Brain microvascular endothelial cell (primary cell): Measurements from ENCODE around the gene ERI3.

Experiments
- DNase-seq: peaks from one replicate; pipeline ENCODE4 v3.0.0-alpha.2; 2020
- H3K27ac ChIP-seq: fragments of 250-450 bp; sonication (Bioruptor Pico); 2 replicates; pipeline ENCODE4 v1.5.1; 2020; ENCODE audit warnings: mild to moderate bottlenecking, moderate library complexity
- H3K27me3 ChIP-seq: fragments of 250-450 bp; sonication (Bioruptor Pico); replicated peaks from 2 replicates; pipeline ENCODE4 v1.5.1; 2020; ENCODE audit warnings: mild to moderate bottlenecking
- H3K36me3 ChIP-seq: fragments of 250-450 bp; sonication (Bioruptor Pico); replicated peaks from 2 replicates; pipeline ENCODE4 v1.5.1; 2020; ENCODE audit warnings: mild to moderate bottlenecking
- H3K4me3 ChIP-seq: 2 replicates; pipeline ENCODE4 v1.5.1; 2011; ENCODE audit warnings: low read depth, mild to moderate bottlenecking, control low read depth, low read length, moderate library complexity
- CTCF ChIP-seq: IDR thresholded peaks from 2 replicates; pipeline ENCODE4 v1.5.1; 2011; ENCODE audit warnings: low read depth, mild to moderate bottlenecking, moderate library complexity, low read length, control low read depth, inconsistent platforms; ENCODE audit errors: missing control alignments
- in situ Hi-C: cut with HindIII; loops from 2 replicates; pipeline ENCODE4 v1.10.0; 2017; ENCODE audit warnings: low sequenced_read_pairs, low pct_ligation_motif_present

The ERI3 gene

GRCh38 chr1:44271646-44272045 is 83.4 kb downstream of the ERI3 start:
- DNase-seq = no peak
- in situ Hi-C loops = no loop called here
- H3K27ac ChIP-seq = no peak overlapping the region
- no peak for TF ChIP-seq CTCF
- no peak overlapping the region for H3K4me3 ChIP-seq
- H3K27me3 ChIP-seq = no peaks in the 10 kb centered on the region
- H3K36me3 ChIP-seq = no peaks in the 10 kb centered on the region

- Histone ChIP-seq H3K4me3 (no peak overlapping the region), H3K27me3 (no peaks in the 10 kb centered on the region), H3K27ac (no peak overlapping the region), H3K36me3 (no peaks in the 10 kb centered on the region)
- in situ Hi-C loops = no loop called here
- DNase-seq = no peak
- TF ChIP-seq CTCF = no peak
Observed at GRCh38 chr1:44270686-44271628, 84.1 kb downstream of the ERI3 start.

GRCh38 chr1:44268054-44268453 is 87.0 kb downstream of the ERI3 start:
- Histone ChIP-seq H3K27ac (no peak overlapping the region), H3K4me3 (no peak overlapping the region), H3K27me3 (no peaks in the 10 kb centered on the region), H3K36me3 (no peaks in the 10 kb centered on the region)
- TF ChIP-seq CTCF = no peak
- DNase-seq = no peak
- in situ Hi-C loops = no loop called here

- Histone ChIP-seq H3K27me3 (no peaks in the 10 kb centered on the region), H3K4me3 (no peak overlapping the region), H3K27ac (no peak overlapping the region), H3K36me3 (no peaks in the 10 kb centered on the region)
- TF ChIP-seq CTCF = no peak
- in situ Hi-C loops = no loop called here
- no peak for DNase-seq
Observed at GRCh38 chr1:44267438-44267837, 87.6 kb downstream of the ERI3 start.

- Histone ChIP-seq H3K27me3 (no peaks in the 10 kb centered on the region), H3K27ac (no peak overlapping the region), H3K4me3 (no peak overlapping the region), H3K36me3 (no peaks in the 10 kb centered on the region)
- in situ Hi-C loops = no loop called here
- DNase-seq = no peak
- TF ChIP-seq CTCF = no peak
Observed at GRCh38 chr1:44266400-44267344, 88.4 kb downstream of the ERI3 start.
